HepG2 (cell line): ENCODE results near the gene CCNB2. TPM values are rescaled to one million over a fixed set of nuclear protein-coding genes. Genes with fewer than 3 reads are reported as not detected.

ENCODE experiments used
- ATAC-seq: fragments of 200-7000 bp; cut with Tn5 transposase; 3 replicates; pipeline ENCODE4 v1.9.1; 2020; ENCODE audit warnings: mild to moderate bottlenecking, moderate library complexity
- BruUV-seq: library from RNA; stranded (reverse); fragments of 400-500 nt; replicated peaks from 2 replicates; lab custom pipeline; 2021; lab: Mats Ljungman, UMichigan
- CTCF ChIA-PET: fragments of 300-600 bp; formaldehyde crosslinking; extraction: SDS; loops from one replicate; lab custom pipeline; 2021; ENCODE audit warnings: low total read pairs, inconsistent platforms, low intra/inter-chr PET ratio; lab: Yijun Ruan, JAX
- POLR2A ChIA-PET: fragments of 350-600 bp; sonication (Branson Sonifier 250); formaldehyde crosslinking; loops from one replicate; lab custom pipeline; 2020; ENCODE audit warnings: antibody characterized with exemption, inconsistent platforms; lab: Yijun Ruan, JAX
- DNase-seq: peaks from one replicate; pipeline ENCODE4 v3.0.0-alpha.2; 2015; ENCODE audit warnings: low spot score
- FAIRE-seq: peaks from 3 replicates; lab custom pipeline; 2011; peaks lifted over from hg19 to GRCh38; lab: Jason Lieb, UNC
- H2AFZ ChIP-seq: one replicate; pipeline ENCODE4 v1.6.1; 2011; ENCODE audit warnings: low read length, inconsistent platforms
- H3K27ac ChIP-seq: fragments of 300-600 bp; 3 replicates; pipeline ENCODE4 v1.8.0; 2011; ENCODE audit warnings: mixed run types, mild to moderate bottlenecking, mixed read lengths, low read length, inconsistent platforms; ENCODE audit not compliant: insufficient read depth; ENCODE audit errors: extremely low read length
- H3K27me3 ChIP-seq, 2 experiments: fragments of 200-600 bp in 1 of 2; 2 replicates in 1 of 2; 3 replicates in 1 of 2; pipeline versions ENCODE4 v1.6.0 to v1.8.0; 2011; ENCODE audit warnings: low read length in 2 of 2, mild to moderate bottlenecking in 2 of 2, moderate library complexity in 2 of 2, inconsistent platforms in 1 of 2; ENCODE audit not compliant: insufficient read depth in 2 of 2, control insufficient read depth in 1 of 2
- H3K36me3 ChIP-seq, 2 experiments: fragments of 200-600 bp in 1 of 2; replicated peaks in 1 of 2; 2 replicates in 1 of 2; 3 replicates in 1 of 2; pipeline versions ENCODE4 v1.5.1 to v1.8.0; 2011; ENCODE audit warnings: low read length in 2 of 2, inconsistent platforms in 1 of 2; ENCODE audit not compliant: insufficient read depth in 2 of 2, control insufficient read depth in 1 of 2
- H3K4me1 ChIP-seq: 2 replicates; pipeline ENCODE4 v1.5.1; 2012; ENCODE audit warnings: low read length, inconsistent platforms; ENCODE audit not compliant: insufficient read depth
- H3K4me2 ChIP-seq: 2 replicates; pipeline ENCODE4 v1.6.0; 2011; ENCODE audit warnings: low read depth, low read length, inconsistent platforms
- H3K4me3 ChIP-seq, 3 experiments: fragments of 200-600 bp in 1 of 3; sonication (generic), shearing (Covaris generic) in 1 of 3; replicated peaks in 1 of 3; 2 replicates each; pipeline ENCODE4 v1.5.1; 2011 to 2016; ENCODE audit warnings: low read length in 3 of 3, inconsistent platforms in 2 of 3, low read depth in 2 of 3, mild to moderate bottlenecking in 2 of 3, control low read depth in 1 of 3, mixed read lengths in 1 of 3; ENCODE audit not compliant: insufficient read depth in 1 of 3
- H3K79me2 ChIP-seq: one replicate; pipeline ENCODE4 v1.6.1; 2011; ENCODE audit warnings: low read length, inconsistent platforms; ENCODE audit not compliant: insufficient read depth
- H3K9ac ChIP-seq: 2 replicates; pipeline ENCODE4 v1.6.0; 2011; ENCODE audit warnings: mild to moderate bottlenecking, low read depth, low read length, inconsistent platforms; ENCODE audit not compliant: insufficient read depth
- H3K9me3 ChIP-seq: 2 replicates; pipeline ENCODE4 v1.5.1; 2012; ENCODE audit warnings: mild to moderate bottlenecking, low read length
- H4K20me1 ChIP-seq: 2 replicates; pipeline ENCODE4 v1.6.0; 2011; ENCODE audit warnings: inconsistent platforms, mild to moderate bottlenecking, low read length, moderate library complexity; ENCODE audit not compliant: insufficient read depth
- ATM ChIP-seq: fragments of 450-650 bp; IDR thresholded peaks from 2 replicates; pipeline ENCODE4 v1.7.1; 2017; ENCODE audit warnings: mild to moderate bottlenecking, borderline replicate concordance
- FOSL1 ChIP-seq: sonication (generic); formaldehyde crosslinking; IDR thresholded peaks from 2 replicates; pipeline ENCODE4 v1.9.0; 2021; ENCODE audit warnings: missing genetic modification reagents, borderline replicate concordance
- GATA4 ChIP-seq: sonication (generic); IDR thresholded peaks from 2 replicates; pipeline ENCODE4 v1.6.1; 2016; ENCODE audit warnings: antibody characterized with exemption, low read depth, borderline replicate concordance
- JDP2 ChIP-seq: sonication (generic); formaldehyde crosslinking; IDR thresholded peaks from 2 replicates; pipeline ENCODE4 v1.8.1; 2022; ENCODE audit warnings: missing genetic modification reagents, borderline replicate concordance
- PPARG ChIP-seq: conservative IDR thresholded peaks from 2 replicates; pipeline ENCODE4 v1.6.1; 2016; ENCODE audit warnings: missing biosample characterization, missing genetic modification reagents
- WGBS: methylation state at CpG from one replicate; pipeline ENCODE4 v1.1.6; 2017; ENCODE audit warnings: low lambda C conversion rate; 5-methylcytosine and 5-hydroxymethylcytosine counted together
- in situ Hi-C: cut with HindIII; loops from 2 replicates; pipeline ENCODE4 v1.10.0; 2017; ENCODE audit warnings: low pct_unique_long_range_greater_than_20kb; ENCODE audit not compliant: extremely low pct_ligation_motif_present
- intact Hi-C: fragments of 100-400 bp; cut with micrococcal nuclease; formaldehyde crosslinking; loops from one replicate; pipeline ENCODE4 v1.10.0; 2022; ENCODE audit not compliant: unreplicated experiment
- polyA plus RNA-seq, 8 experiments: library from polyadenylated mRNA; depleted of rRNA in 3 of 8; stranded (reverse) in 7 of 8; unstranded in 1 of 8; fragments of >200 nt; fragmentation: Illumina TruSeq in 4 of 8; extraction: Trizol in 4 of 8; gene quantifications; 2 replicates each; pipeline versions ENCODE4 v1.2.1 to v1.2.3, GENCODE V29; 2011 to 2016; ENCODE audit warnings: low read depth in 4 of 8, missing spikeins in 1 of 8, mixed read lengths in 1 of 8; ENCODE audit not compliant: insufficient read depth in 1 of 8
- total RNA-seq, 5 experiments: library from RNA; depleted of rRNA; stranded (reverse); fragments of >200 nt; fragmentation: Illumina TruSeq; extraction: Trizol; gene quantifications; 2 replicates each; pipeline ENCODE4 v1.2.3, GENCODE V29; 2016; ENCODE audit warnings: low read depth in 1 of 5
- TF ChIP-seq, protein P1 (sequence below): sonication (generic); formaldehyde crosslinking; IDR thresholded peaks from 2 replicates; pipeline ENCODE4 v1.5.0; 2020; ENCODE audit warnings: missing genetic modification reagents, mild to moderate bottlenecking, borderline replicate concordance
- TF ChIP-seq, protein P2 (sequence below): sonication (generic); formaldehyde crosslinking; conservative IDR thresholded peaks from 2 replicates; pipeline ENCODE4 v1.8.0; 2022; ENCODE audit warnings: mild to moderate bottlenecking, moderate library complexity, missing genetic modification reagents
- TF ChIP-seq, protein P3 (sequence below): sonication (generic); formaldehyde crosslinking; IDR thresholded peaks from 2 replicates; pipeline ENCODE4 v1.4.0; 2020; ENCODE audit warnings: missing genetic modification reagents
- TF ChIP-seq, protein P4 (sequence below): sonication (generic); formaldehyde crosslinking; IDR thresholded peaks from 2 replicates; pipeline ENCODE4 v1.4.0; 2020; ENCODE audit warnings: missing genetic modification reagents

CCNB2 gene
- total and polyA plus RNA-seq, 2 of the 13 experiments (the other 11 are each of a cell fraction or from before 2014, with no cell fraction given) = 43.5 to 80.9 TPM

DNA sequence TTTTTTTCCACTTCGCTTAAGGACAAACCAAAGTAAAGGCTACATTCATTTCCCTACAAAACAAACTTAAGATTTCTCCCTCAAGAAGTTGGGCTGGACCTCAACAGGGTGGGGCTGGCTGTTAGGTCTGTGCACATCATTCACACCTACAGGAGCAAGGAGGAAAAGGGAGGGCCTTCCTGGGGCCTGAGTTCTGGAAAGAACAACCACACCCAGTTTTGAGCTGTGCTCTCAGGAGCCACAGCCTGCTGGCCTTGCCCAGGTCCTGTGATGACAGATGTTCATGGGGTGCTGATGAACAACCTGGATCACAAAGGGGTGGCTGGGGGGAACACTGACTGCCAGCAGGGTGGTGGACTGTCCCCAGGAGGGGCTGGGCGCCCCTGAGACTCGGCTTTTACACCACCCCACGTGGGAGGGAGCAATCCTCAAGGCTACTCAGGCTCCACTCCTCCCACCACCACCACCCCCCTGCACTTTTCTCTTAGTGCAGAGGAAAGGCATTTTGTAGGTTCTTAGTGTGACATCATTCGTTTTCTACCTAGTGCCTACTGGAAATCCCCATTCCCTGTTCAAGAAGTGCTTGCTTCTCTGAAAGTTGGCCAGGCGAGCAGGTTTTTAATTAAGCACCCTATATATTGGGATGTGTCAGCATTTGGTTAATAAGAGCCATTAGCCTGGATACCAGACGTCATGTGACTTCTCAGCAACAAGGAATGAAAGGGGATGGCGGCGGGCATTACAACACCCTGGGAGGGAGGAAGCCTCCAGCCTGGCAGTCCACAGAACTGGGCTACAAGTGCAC lies 35.7 kb downstream of the CCNB2 start:
- Histone ChIP-seq H4K20me1 (no peaks in the 10 kb centered on the region), H3K27ac (no peak overlapping the region), H3K79me2 (no peaks in the 10 kb centered on the region), H2AFZ (no peak overlapping the region), H3K4me2 (no peak overlapping the region), H3K4me1 (no peaks in the 10 kb centered on the region), H3K9me3 (no peaks in the 10 kb centered on the region), H3K4me3 (no peak overlapping the region), H3K27me3 (no peaks in the 10 kb centered on the region), H3K36me3 (peaks cover 23 to 61% of the 10 kb centered on the region in 2 experiments), H3K9ac (no peak overlapping the region)
- ChIA-PET POLR2A (no interaction called here), CTCF (no interaction called here)
- in situ Hi-C loops = no loop called here
- BruUV-seq = no TSS peak
- WGBS = 97% methylated on average over 8 of the region's 9 CpGs
- no peak for ATAC-seq
- no peak for DNase-seq
- no peak for FAIRE-seq
- intact Hi-C loops = no loop called here
- TF ChIP-seq, protein P1, sequence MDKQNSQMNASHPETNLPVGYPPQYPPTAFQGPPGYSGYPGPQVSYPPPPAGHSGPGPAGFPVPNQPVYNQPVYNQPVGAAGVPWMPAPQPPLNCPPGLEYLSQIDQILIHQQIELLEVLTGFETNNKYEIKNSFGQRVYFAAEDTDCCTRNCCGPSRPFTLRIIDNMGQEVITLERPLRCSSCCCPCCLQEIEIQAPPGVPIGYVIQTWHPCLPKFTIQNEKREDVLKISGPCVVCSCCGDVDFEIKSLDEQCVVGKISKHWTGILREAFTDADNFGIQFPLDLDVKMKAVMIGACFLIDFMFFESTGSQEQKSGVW (CRISPR knock-in tag) = no peak
- TF ChIP-seq PPARG (CRISPR knock-in tag) (no peak), ATM (no peak), GATA4 (no peak), FOSL1 (CRISPR knock-in tag) (no peak), JDP2 (no peak)
- TF ChIP-seq, protein P2, sequence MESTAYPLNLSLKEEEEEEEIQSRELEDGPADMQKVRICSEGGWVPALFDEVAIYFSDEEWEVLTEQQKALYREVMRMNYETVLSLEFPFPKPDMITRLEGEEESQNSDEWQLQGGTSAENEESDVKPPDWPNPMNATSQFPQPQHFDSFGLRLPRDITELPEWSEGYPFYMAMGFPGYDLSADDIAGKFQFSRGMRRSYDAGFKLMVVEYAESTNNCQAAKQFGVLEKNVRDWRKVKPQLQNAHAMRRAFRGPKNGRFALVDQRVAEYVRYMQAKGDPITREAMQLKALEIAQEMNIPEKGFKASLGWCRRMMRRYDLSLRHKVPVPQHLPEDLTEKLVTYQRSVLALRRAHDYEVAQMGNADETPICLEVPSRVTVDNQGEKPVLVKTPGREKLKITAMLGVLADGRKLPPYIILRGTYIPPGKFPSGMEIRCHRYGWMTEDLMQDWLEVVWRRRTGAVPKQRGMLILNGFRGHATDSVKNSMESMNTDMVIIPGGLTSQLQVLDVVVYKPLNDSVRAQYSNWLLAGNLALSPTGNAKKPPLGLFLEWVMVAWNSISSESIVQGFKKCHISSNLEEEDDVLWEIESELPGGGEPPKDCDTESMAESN (CRISPR knock-in tag) = no peak
- TF ChIP-seq, protein P3, sequence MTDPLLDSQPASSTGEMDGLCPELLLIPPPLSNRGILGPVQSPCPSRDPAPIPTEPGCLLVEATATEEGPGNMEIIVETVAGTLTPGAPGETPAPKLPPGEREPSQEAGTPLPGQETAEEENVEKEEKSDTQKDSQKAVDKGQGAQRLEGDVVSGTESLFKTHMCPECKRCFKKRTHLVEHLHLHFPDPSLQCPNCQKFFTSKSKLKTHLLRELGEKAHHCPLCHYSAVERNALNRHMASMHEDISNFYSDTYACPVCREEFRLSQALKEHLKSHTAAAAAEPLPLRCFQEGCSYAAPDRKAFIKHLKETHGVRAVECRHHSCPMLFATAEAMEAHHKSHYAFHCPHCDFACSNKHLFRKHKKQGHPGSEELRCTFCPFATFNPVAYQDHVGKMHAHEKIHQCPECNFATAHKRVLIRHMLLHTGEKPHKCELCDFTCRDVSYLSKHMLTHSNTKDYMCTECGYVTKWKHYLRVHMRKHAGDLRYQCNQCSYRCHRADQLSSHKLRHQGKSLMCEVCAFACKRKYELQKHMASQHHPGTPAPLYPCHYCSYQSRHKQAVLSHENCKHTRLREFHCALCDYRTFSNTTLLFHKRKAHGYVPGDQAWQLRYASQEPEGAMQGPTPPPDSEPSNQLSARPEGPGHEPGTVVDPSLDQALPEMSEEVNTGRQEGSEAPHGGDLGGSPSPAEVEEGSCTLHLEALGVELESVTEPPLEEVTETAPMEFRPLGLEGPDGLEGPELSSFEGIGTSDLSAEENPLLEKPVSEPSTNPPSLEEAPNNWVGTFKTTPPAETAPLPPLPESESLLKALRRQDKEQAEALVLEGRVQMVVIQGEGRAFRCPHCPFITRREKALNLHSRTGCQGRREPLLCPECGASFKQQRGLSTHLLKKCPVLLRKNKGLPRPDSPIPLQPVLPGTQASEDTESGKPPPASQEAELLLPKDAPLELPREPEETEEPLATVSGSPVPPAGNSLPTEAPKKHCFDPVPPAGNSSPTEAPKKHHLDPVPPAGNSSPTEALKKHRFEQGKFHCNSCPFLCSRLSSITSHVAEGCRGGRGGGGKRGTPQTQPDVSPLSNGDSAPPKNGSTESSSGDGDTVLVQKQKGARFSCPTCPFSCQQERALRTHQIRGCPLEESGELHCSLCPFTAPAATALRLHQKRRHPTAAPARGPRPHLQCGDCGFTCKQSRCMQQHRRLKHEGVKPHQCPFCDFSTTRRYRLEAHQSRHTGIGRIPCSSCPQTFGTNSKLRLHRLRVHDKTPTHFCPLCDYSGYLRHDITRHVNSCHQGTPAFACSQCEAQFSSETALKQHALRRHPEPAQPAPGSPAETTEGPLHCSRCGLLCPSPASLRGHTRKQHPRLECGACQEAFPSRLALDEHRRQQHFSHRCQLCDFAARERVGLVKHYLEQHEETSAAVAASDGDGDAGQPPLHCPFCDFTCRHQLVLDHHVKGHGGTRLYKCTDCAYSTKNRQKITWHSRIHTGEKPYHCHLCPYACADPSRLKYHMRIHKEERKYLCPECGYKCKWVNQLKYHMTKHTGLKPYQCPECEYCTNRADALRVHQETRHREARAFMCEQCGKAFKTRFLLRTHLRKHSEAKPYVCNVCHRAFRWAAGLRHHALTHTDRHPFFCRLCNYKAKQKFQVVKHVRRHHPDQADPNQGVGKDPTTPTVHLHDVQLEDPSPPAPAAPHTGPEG (CRISPR knock-in tag) = no peak
- TF ChIP-seq, protein P4, sequence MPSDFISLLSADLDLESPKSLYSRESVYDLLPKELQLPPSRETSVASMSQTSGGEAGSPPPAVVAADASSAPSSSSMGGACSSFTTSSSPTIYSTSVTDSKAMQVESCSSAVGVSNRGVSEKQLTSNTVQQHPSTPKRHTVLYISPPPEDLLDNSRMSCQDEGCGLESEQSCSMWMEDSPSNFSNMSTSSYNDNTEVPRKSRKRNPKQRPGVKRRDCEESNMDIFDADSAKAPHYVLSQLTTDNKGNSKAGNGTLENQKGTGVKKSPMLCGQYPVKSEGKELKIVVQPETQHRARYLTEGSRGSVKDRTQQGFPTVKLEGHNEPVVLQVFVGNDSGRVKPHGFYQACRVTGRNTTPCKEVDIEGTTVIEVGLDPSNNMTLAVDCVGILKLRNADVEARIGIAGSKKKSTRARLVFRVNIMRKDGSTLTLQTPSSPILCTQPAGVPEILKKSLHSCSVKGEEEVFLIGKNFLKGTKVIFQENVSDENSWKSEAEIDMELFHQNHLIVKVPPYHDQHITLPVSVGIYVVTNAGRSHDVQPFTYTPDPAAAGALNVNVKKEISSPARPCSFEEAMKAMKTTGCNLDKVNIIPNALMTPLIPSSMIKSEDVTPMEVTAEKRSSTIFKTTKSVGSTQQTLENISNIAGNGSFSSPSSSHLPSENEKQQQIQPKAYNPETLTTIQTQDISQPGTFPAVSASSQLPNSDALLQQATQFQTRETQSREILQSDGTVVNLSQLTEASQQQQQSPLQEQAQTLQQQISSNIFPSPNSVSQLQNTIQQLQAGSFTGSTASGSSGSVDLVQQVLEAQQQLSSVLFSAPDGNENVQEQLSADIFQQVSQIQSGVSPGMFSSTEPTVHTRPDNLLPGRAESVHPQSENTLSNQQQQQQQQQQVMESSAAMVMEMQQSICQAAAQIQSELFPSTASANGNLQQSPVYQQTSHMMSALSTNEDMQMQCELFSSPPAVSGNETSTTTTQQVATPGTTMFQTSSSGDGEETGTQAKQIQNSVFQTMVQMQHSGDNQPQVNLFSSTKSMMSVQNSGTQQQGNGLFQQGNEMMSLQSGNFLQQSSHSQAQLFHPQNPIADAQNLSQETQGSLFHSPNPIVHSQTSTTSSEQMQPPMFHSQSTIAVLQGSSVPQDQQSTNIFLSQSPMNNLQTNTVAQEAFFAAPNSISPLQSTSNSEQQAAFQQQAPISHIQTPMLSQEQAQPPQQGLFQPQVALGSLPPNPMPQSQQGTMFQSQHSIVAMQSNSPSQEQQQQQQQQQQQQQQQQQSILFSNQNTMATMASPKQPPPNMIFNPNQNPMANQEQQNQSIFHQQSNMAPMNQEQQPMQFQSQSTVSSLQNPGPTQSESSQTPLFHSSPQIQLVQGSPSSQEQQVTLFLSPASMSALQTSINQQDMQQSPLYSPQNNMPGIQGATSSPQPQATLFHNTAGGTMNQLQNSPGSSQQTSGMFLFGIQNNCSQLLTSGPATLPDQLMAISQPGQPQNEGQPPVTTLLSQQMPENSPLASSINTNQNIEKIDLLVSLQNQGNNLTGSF (CRISPR knock-in tag) = no peak
